Smooth muscle cell (in vitro differentiated cells): ENCODE results near the gene GPR157. TPM values are rescaled to one million over a fixed set of nuclear protein-coding genes. Genes with fewer than 3 reads are reported as not detected.

Source experiments
- DNase-seq: peaks from one replicate; lab custom pipeline; 2025; ENCODE audit not compliant: unreplicated experiment; lab: John Stamatoyannopoulos, UW
- H2AFZ ChIP-seq: fragments of 200-600 bp; sonication (generic); 2 replicates; pipeline ENCODE4 v1.6.0; 2016; ENCODE audit warnings: antibody characterized with exemption, low read depth, mild to moderate bottlenecking
- H3F3A ChIP-seq: fragments of 200-600 bp; sonication (generic); 2 replicates; pipeline ENCODE4 v1.6.0; 2017; ENCODE audit warnings: antibody characterized with exemption, low read depth
- H3K27ac ChIP-seq: fragments of 200-600 bp; sonication (generic); 2 replicates; pipeline ENCODE4 v1.5.1; 2016; ENCODE audit warnings: low read depth, mild to moderate bottlenecking
- H3K27me3 ChIP-seq: fragments of 200-600 bp; sonication (generic); 2 replicates; pipeline ENCODE4 v1.6.1; 2016; ENCODE audit warnings: low read depth, mild to moderate bottlenecking
- H3K36me3 ChIP-seq: fragments of 200-600 bp; sonication (generic); 2 replicates; pipeline ENCODE4 v1.5.1; 2016; ENCODE audit warnings: low read depth
- H3K4me1 ChIP-seq: fragments of 200-600 bp; sonication (generic); 2 replicates; pipeline ENCODE4 v1.5.1; 2016; ENCODE audit warnings: low read depth
- H3K4me2 ChIP-seq: fragments of 200-600 bp; sonication (generic); 2 replicates; pipeline ENCODE4 v1.6.0; 2016; ENCODE audit warnings: mild to moderate bottlenecking
- H3K4me3 ChIP-seq: fragments of 200-600 bp; sonication (generic); 2 replicates; pipeline ENCODE4 v1.5.1; 2016; ENCODE audit warnings: mild to moderate bottlenecking
- H3K79me2 ChIP-seq: fragments of 200-600 bp; sonication (generic); 2 replicates; pipeline ENCODE4 v1.6.0; 2016; ENCODE audit warnings: low read depth, mild to moderate bottlenecking
- H3K9ac ChIP-seq: fragments of 200-600 bp; sonication (generic); 2 replicates; pipeline ENCODE4 v1.6.0; 2016; ENCODE audit warnings: low read depth
- H3K9me3 ChIP-seq: fragments of 200-600 bp; sonication (generic); replicated peaks from 2 replicates; pipeline ENCODE4 v1.5.1; 2016; ENCODE audit warnings: low read depth
- H4K20me1 ChIP-seq: fragments of 200-600 bp; sonication (generic); 2 replicates; pipeline ENCODE4 v1.6.0; 2016; ENCODE audit warnings: low read depth
- WGBS: methylation state at CpG from one replicate; pipeline ENCODE4 v1.1.7; 2016; ENCODE audit warnings: low lambda C conversion rate; 5-methylcytosine and 5-hydroxymethylcytosine counted together
- polyA plus RNA-seq: library from polyadenylated mRNA; unstranded; fragments of >200 nt; fragmentation: Nextera tagmentation; extraction: Ambion mirVana; gene quantifications from 2 replicates; pipeline ENCODE4 v1.2.1, GENCODE V29; 2016
- total RNA-seq: library from RNA; depleted of rRNA; stranded (reverse); fragments of >200 nt; gene quantifications from 2 replicates; pipeline ENCODE4 v1.2.3, GENCODE V29; 2014
- TF ChIP-seq, protein P1 (sequence below): fragments of 200-600 bp; sonication (generic); IDR thresholded peaks from 2 replicates; pipeline ENCODE4 v1.5.1; 2017; ENCODE audit warnings: borderline replicate concordance, mild to moderate bottlenecking, antibody characterized with exemption; ENCODE audit not compliant: insufficient read depth, poor library complexity, severe bottlenecking

The GPR157 gene
- total and polyA plus RNA-seq, 2 experiments from 2014 or later = 1.6 to 2.8 TPM

- no peaks in the 10 kb centered on the region for H3K9me3 ChIP-seq
- DNase-seq = no peak
- H3K4me3 ChIP-seq = no peak within 1 kb of the TSS
- H3K4me2 ChIP-seq = no peak within 1 kb of the TSS
- no peaks in the 10 kb centered on the region for H3K79me2 ChIP-seq
- H2AFZ ChIP-seq = no peak within 1 kb of the TSS
- no peaks in the 10 kb centered on the region for H3K27me3 ChIP-seq
- no peaks in the 10 kb centered on the region for H3K36me3 ChIP-seq
- TF ChIP-seq, protein P1, sequence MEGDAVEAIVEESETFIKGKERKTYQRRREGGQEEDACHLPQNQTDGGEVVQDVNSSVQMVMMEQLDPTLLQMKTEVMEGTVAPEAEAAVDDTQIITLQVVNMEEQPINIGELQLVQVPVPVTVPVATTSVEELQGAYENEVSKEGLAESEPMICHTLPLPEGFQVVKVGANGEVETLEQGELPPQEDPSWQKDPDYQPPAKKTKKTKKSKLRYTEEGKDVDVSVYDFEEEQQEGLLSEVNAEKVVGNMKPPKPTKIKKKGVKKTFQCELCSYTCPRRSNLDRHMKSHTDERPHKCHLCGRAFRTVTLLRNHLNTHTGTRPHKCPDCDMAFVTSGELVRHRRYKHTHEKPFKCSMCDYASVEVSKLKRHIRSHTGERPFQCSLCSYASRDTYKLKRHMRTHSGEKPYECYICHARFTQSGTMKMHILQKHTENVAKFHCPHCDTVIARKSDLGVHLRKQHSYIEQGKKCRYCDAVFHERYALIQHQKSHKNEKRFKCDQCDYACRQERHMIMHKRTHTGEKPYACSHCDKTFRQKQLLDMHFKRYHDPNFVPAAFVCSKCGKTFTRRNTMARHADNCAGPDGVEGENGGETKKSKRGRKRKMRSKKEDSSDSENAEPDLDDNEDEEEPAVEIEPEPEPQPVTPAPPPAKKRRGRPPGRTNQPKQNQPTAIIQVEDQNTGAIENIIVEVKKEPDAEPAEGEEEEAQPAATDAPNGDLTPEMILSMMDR = no peak
- H3K9ac ChIP-seq = no peak within 1 kb of the TSS
- H3K4me1 ChIP-seq = peaks cover 6% of the 10 kb centered on the region
- 89% methylated on average over 8 of the region's 8 CpGs for WGBS
- no peaks in the 10 kb centered on the region for H3F3A ChIP-seq
- H4K20me1 ChIP-seq = no peaks in the 10 kb centered on the region
- no peak within 1 kb of the TSS for H3K27ac ChIP-seq
Measured at GRCh38 chr1:9069326-9070100, 59.4 kb downstream of the GPR157 start, which contains the start of gene SLC2A5. Gene SLC2A5 (minus strand): TSS chr1:9069635. CDS start chr1:9069536, 99 bp downstream.

DNA sequence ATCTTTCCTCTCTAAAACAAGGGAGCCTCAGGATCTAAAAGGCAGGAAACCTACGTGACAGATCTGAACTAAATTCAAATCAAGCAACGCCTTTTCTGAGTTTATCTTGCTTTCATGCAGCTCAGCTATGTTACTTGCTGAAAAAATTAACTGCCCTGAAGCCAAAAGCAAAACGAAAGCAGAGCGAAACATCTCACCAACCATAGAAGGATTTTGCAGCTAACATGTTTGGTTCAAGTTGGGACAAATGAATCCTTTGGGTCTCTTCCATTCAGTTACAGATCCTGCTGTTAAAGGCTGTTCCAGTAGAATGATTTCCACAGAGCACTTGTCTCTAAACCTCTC, 59.9 kb downstream of the GPR157 start:
- Histone ChIP-seq H3K36me3 (no peaks in the 10 kb centered on the region), H3K27me3 (no peaks in the 10 kb centered on the region), H4K20me1 (no peaks in the 10 kb centered on the region), H3F3A (no peaks in the 10 kb centered on the region), H3K27ac (no peak overlapping the region), H3K4me2 (no peak overlapping the region), H3K4me1 (peaks cover 11% of the 10 kb centered on the region), H3K79me2 (no peaks in the 10 kb centered on the region), H2AFZ (no peak overlapping the region), H3K4me3 (no peak overlapping the region), H3K9ac (no peak overlapping the region), H3K9me3 (no peaks in the 10 kb centered on the region)
- 88% methylated on average over 4 of the region's 4 CpGs for WGBS
- TF ChIP-seq, protein P1 = no peak
- DNase-seq = no peak

DNA sequence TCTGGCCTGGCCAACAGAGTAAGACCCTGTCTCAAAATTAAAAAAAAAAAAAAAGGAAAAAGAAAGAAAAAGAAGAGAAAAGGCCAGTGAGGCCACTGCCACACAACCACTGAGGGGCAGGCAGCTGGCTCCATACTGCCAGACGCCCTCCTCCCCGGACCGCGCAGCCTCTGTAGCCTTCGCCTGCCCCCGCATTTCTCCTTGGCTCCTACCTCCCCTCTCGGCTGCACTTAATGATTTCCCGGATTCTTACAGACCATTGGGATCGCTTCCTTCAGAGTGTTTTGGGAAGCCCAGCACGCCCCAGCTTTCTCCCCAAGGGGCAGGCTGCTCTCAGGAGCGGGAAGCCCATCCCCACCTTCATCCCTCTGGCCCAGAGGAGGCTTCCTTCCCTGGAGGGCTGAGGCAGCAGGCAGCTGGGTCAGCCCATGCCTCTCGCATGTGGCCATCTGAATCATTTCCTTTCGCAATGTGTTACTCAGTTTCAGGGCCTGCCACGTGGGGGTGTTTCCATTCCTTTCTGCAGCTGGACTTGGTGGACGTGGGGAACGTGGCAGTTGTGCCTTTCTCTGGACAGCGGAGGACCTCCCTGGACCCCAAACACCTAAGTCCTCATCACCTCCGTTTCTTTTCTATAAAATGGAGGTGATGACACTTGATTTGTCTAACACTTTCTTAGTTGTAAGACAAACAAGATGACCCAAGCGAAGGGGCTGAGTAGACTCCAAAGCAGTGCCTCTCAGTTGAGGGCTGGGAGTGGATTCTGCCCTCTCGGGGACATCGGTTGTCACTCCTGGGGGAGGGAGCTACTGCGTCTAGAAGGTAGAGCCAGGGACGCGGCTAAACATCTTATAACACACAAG, 61.7 kb downstream of the GPR157 start:
- Histone ChIP-seq H3K9ac (no peak overlapping the region), H3K27ac (no peak overlapping the region), H3K4me2 (no peak overlapping the region), H3F3A (no peaks in the 10 kb centered on the region), H2AFZ (no peak overlapping the region), H4K20me1 (no peaks in the 10 kb centered on the region), H3K4me3 (no peak overlapping the region), H3K27me3 (no peaks in the 10 kb centered on the region), H3K36me3 (no peaks in the 10 kb centered on the region), H3K79me2 (no peaks in the 10 kb centered on the region), H3K9me3 (no peaks in the 10 kb centered on the region), H3K4me1 (peaks cover 12% of the 10 kb centered on the region)
- 76% methylated on average over 24 of the region's 24 CpGs for WGBS
- no peak for DNase-seq
- TF ChIP-seq, protein P1 = no peak
